ENCODE data around the gene CDC42BPA.

GRCh38 chr1:227306689-227307088 lies 11.6 kb downstream of the CDC42BPA start:
- TF ChIP-seq POLR2AphosphoS5 (IDR thresholded peaks at IDR 0.05; ENCODE audit: low read depth, low read length) (no peak), TAF1 (IDR thresholded peaks at IDR 0.05; ENCODE audit: borderline replicate concordance, low read depth, low read length) (no peak), POLR2A (IDR thresholded peaks at IDR 0.05; ENCODE audit: low read depth, low read length) (no peak)

Data from GM12892 (cell line).